SK-N-SH (cell line): ENCODE measurements around the gene DUSP6.

Source experiments
- FOXM1 ChIP-seq: IDR thresholded peaks from 2 replicates; pipeline ENCODE4 v1.4.0; 2012; ENCODE audit warnings: low read depth, mild to moderate bottlenecking
- GABPA ChIP-seq: IDR thresholded peaks from 2 replicates; pipeline ENCODE4 v1.4.0; 2012; ENCODE audit warnings: low read depth, mild to moderate bottlenecking
- JUND ChIP-seq: IDR thresholded peaks from 2 replicates; pipeline ENCODE4 v1.4.0; 2012
- POLR2AphosphoS5 ChIP-seq: IDR thresholded peaks from 2 replicates; pipeline ENCODE4 v1.6.1; 2012; ENCODE audit warnings: low read depth, low read length
- RAD21 ChIP-seq: IDR thresholded peaks from 2 replicates; pipeline ENCODE4 v1.6.1; 2012; ENCODE audit warnings: mild to moderate bottlenecking, low read length
- RXRA ChIP-seq: IDR thresholded peaks from 2 replicates; pipeline ENCODE4 v1.4.0; 2012; ENCODE audit warnings: low read depth, mild to moderate bottlenecking, borderline replicate concordance
- SMC3 ChIP-seq: IDR thresholded peaks from 2 replicates; pipeline ENCODE4 v1.6.1; 2012; ENCODE audit warnings: low read depth, low read length, improper control_type of control experiment
- USF2 ChIP-seq: fragments of 150-350 bp; IDR thresholded peaks from 2 replicates; pipeline ENCODE4 v1.6.1; 2017; ENCODE audit warnings: antibody characterized with exemption, low read length, low read depth, borderline replicate concordance
- YY1 ChIP-seq: IDR thresholded peaks from 2 replicates; pipeline ENCODE4 v1.4.0; 2012; ENCODE audit warnings: low read depth, mild to moderate bottlenecking
- TF ChIP-seq, protein P1 (sequence below): fragments of 200-600 bp; sonication (generic); IDR thresholded peaks from 2 replicates; pipeline ENCODE4 v1.6.1; 2017; ENCODE audit warnings: antibody characterized with exemption, mild to moderate bottlenecking, moderate library complexity
- TF ChIP-seq, protein P2 (sequence below): IDR thresholded peaks from 2 replicates; pipeline ENCODE4 v1.4.0; 2012; ENCODE audit warnings: low read depth
- TF ChIP-seq, protein P3 (sequence below): IDR thresholded peaks from 2 replicates; pipeline ENCODE4 v1.6.1; 2012; ENCODE audit warnings: mild to moderate bottlenecking, low read depth, low read length, moderate library complexity

- TF ChIP-seq POLR2AphosphoS5: no peak
- TF ChIP-seq, protein P1, sequence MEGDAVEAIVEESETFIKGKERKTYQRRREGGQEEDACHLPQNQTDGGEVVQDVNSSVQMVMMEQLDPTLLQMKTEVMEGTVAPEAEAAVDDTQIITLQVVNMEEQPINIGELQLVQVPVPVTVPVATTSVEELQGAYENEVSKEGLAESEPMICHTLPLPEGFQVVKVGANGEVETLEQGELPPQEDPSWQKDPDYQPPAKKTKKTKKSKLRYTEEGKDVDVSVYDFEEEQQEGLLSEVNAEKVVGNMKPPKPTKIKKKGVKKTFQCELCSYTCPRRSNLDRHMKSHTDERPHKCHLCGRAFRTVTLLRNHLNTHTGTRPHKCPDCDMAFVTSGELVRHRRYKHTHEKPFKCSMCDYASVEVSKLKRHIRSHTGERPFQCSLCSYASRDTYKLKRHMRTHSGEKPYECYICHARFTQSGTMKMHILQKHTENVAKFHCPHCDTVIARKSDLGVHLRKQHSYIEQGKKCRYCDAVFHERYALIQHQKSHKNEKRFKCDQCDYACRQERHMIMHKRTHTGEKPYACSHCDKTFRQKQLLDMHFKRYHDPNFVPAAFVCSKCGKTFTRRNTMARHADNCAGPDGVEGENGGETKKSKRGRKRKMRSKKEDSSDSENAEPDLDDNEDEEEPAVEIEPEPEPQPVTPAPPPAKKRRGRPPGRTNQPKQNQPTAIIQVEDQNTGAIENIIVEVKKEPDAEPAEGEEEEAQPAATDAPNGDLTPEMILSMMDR: no peak
- TF ChIP-seq GABPA: no peak
- TF ChIP-seq RXRA: no peak
- TF ChIP-seq, protein P2, sequence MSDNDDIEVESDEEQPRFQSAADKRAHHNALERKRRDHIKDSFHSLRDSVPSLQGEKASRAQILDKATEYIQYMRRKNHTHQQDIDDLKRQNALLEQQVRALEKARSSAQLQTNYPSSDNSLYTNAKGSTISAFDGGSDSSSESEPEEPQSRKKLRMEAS: no peak
- TF ChIP-seq JUND: no peak
- TF ChIP-seq, protein P3, sequence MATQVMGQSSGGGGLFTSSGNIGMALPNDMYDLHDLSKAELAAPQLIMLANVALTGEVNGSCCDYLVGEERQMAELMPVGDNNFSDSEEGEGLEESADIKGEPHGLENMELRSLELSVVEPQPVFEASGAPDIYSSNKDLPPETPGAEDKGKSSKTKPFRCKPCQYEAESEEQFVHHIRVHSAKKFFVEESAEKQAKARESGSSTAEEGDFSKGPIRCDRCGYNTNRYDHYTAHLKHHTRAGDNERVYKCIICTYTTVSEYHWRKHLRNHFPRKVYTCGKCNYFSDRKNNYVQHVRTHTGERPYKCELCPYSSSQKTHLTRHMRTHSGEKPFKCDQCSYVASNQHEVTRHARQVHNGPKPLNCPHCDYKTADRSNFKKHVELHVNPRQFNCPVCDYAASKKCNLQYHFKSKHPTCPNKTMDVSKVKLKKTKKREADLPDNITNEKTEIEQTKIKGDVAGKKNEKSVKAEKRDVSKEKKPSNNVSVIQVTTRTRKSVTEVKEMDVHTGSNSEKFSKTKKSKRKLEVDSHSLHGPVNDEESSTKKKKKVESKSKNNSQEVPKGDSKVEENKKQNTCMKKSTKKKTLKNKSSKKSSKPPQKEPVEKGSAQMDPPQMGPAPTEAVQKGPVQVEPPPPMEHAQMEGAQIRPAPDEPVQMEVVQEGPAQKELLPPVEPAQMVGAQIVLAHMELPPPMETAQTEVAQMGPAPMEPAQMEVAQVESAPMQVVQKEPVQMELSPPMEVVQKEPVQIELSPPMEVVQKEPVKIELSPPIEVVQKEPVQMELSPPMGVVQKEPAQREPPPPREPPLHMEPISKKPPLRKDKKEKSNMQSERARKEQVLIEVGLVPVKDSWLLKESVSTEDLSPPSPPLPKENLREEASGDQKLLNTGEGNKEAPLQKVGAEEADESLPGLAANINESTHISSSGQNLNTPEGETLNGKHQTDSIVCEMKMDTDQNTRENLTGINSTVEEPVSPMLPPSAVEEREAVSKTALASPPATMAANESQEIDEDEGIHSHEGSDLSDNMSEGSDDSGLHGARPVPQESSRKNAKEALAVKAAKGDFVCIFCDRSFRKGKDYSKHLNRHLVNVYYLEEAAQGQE: no peak
- TF ChIP-seq SMC3: no peak
- TF ChIP-seq RAD21: no peak
- no peak for TF ChIP-seq YY1
- TF ChIP-seq FOXM1: no peak
- no peak for TF ChIP-seq USF2
These were observed 33.2 kb downstream of the DUSP6 start for GRCh38 chr12:89319122-89319521.
